Measurements from ENCODE around the gene SNAPC1.
A peak's percentile ranks its signal among the peaks of the same experiment; 100 is the strongest.
"Not testable (repeated sequence)": the region's sequence is repeated elsewhere in the genome, so short reads cannot be mapped to it uniquely, and the experiment has no call there.

SNAPC1 gene

GRCh38 chr14:61761959-61762786, at the start of gene SNAPC1:
TSS of gene SNAPC1 (plus strand) at chr14:61762420. CDS start at chr14:61762461, 41 bp downstream.
- DNase-seq, result peak; percentile 100

- DNase-seq, result peak; percentile 55
Observed at GRCh38 chr14:61713724-61714437, 48.3 kb upstream of the SNAPC1 start.

GRCh38 chr14:61716956-61717355, 45.3 kb upstream of the SNAPC1 start:
- DNase-seq, result no peak

GRCh38 chr14:61718039-61718438, 44.2 kb upstream of the SNAPC1 start:
- no peak for DNase-seq

- DNase-seq, result no peak
Observed at GRCh38 chr14:61719344-61720293, 42.6 kb upstream of the SNAPC1 start.

GRCh38 chr14:61720294-61720661, 41.9 kb upstream of the SNAPC1 start:
- no peak for DNase-seq

GRCh38 chr14:61720741-61721140, 41.5 kb upstream of the SNAPC1 start:
- DNase-seq, result no peak

GRCh38 chr14:61724133-61724532, 38.1 kb upstream of the SNAPC1 start:
- DNase-seq, result no peak

- no peak for DNase-seq
Observed at GRCh38 chr14:61726778-61727658, 35.2 kb upstream of the SNAPC1 start.

GRCh38 chr14:61730756-61731373, 31.4 kb upstream of the SNAPC1 start:
- no peak for DNase-seq

- no peak for DNase-seq
Observed at GRCh38 chr14:61733972-61734371, 28.2 kb upstream of the SNAPC1 start.

GRCh38 chr14:61736751-61737150, 25.5 kb upstream of the SNAPC1 start:
- DNase-seq, result no peak

GRCh38 chr14:61737915-61738314, 24.3 kb upstream of the SNAPC1 start:
- DNase-seq, result no peak

GRCh38 chr14:61739133-61739532, 23.1 kb upstream of the SNAPC1 start:
- no peak for DNase-seq

- DNase-seq, result no peak
Observed at GRCh38 chr14:61742371-61742770, 19.8 kb upstream of the SNAPC1 start.

GRCh38 chr14:61744238-61744637, 18.0 kb upstream of the SNAPC1 start:
- DNase-seq, result no peak

GRCh38 chr14:61746346-61746745, 15.9 kb upstream of the SNAPC1 start:
- DNase-seq, result not testable (repeated sequence)

- DNase-seq, result no peak
Observed at GRCh38 chr14:61746881-61747280, 15.3 kb upstream of the SNAPC1 start.

GRCh38 chr14:61747342-61747741, 14.9 kb upstream of the SNAPC1 start:
- no peak for DNase-seq

- peak; percentile 76 for DNase-seq
Observed at GRCh38 chr14:61749264-61749663, 13.0 kb upstream of the SNAPC1 start.

- DNase-seq, result peak; percentile 99
Observed at GRCh38 chr14:61749867-61750266, 12.4 kb upstream of the SNAPC1 start.

All from NCI-H2029 (cell line).